GM10266 (cell line): ENCODE data around the gene ZBTB44.
"Not testable (repeated sequence)": the region's sequence is repeated elsewhere in the genome, so short reads cannot be mapped to it uniquely, and the experiment has no call there.

Experiments
- DNase-seq: peaks from one replicate; pipeline ENCODE4 v3.0.0; 2012; ENCODE audit errors: extremely low spot score
- TF ChIP-seq, protein P1 (sequence below): IDR thresholded peaks from 2 replicates; pipeline ENCODE4 v1.5.1; 2012; ENCODE audit warnings: mild to moderate bottlenecking, low read depth; ENCODE audit not compliant: control insufficient read depth, insufficient read depth; ENCODE audit errors: missing control alignments

Gene ZBTB44

GRCh38 chr11:130337281-130338089, 22.8 kb upstream of the ZBTB44 start:
- TF ChIP-seq, protein P1, sequence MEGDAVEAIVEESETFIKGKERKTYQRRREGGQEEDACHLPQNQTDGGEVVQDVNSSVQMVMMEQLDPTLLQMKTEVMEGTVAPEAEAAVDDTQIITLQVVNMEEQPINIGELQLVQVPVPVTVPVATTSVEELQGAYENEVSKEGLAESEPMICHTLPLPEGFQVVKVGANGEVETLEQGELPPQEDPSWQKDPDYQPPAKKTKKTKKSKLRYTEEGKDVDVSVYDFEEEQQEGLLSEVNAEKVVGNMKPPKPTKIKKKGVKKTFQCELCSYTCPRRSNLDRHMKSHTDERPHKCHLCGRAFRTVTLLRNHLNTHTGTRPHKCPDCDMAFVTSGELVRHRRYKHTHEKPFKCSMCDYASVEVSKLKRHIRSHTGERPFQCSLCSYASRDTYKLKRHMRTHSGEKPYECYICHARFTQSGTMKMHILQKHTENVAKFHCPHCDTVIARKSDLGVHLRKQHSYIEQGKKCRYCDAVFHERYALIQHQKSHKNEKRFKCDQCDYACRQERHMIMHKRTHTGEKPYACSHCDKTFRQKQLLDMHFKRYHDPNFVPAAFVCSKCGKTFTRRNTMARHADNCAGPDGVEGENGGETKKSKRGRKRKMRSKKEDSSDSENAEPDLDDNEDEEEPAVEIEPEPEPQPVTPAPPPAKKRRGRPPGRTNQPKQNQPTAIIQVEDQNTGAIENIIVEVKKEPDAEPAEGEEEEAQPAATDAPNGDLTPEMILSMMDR: no peak
- DNase-seq: no peak

GRCh38 chr11:130331397-130331796, 16.7 kb upstream of the ZBTB44 start:
- DNase-seq: not testable (repeated sequence)

- no peak for DNase-seq
- TF ChIP-seq, protein P1: no peak
Measured at GRCh38 chr11:130330101-130330684, 15.5 kb upstream of the ZBTB44 start.

GRCh38 chr11:130328420-130328819, 13.7 kb upstream of the ZBTB44 start:
- TF ChIP-seq, protein P1: no peak
- DNase-seq: no peak

- DNase-seq: no peak
Measured at GRCh38 chr11:130327716-130328115, 13.0 kb upstream of the ZBTB44 start.

GRCh38 chr11:130325691-130326090, 11.0 kb upstream of the ZBTB44 start:
- TF ChIP-seq, protein P1: no peak
- no peak for DNase-seq

More at GRCh38 chr11:130327716-130328115, 13.0 kb upstream of the ZBTB44 start:
- TF ChIP-seq, protein P1: no peak

GRCh38 chr11:130323452-130324450, 9.0 kb upstream of the ZBTB44 start:
- no peak for DNase-seq

More at GRCh38 chr11:130323452-130324450, 9.0 kb upstream of the ZBTB44 start:
- TF ChIP-seq, protein P1: no peak
